ENCODE measurements around the gene HCFC2.
"Not testable (repeated sequence)": the region's sequence is repeated elsewhere in the genome, so short reads cannot be mapped to it uniquely, and the experiment has no call there.

The HCFC2 gene

GRCh38 chr12:104108755-104109445 is 44.6 kb downstream of the HCFC2 start:
- peak; percentile 66 for DNase-seq (ENCODE audit: low spot score)
- CTCF ChIA-PET = interaction anchor here (0.6 to 1.5 kb wide), 22 partner anchors 9 to 1836 kb away, joined by 3 to 13 read pairs (median 3); partner anchors contain the start of gene NFYB
- POLR2A ChIA-PET (ENCODE audit: low non-redundant PET) = interaction anchor here (1.1 to 1.2 kb wide), 2 partner anchors 111 to 143 kb away, joined by 3 read pairs; partner anchors contain the start of gene TDG
- TF ChIP-seq CTCF (conservative IDR thresholded peaks at IDR 0.05; ENCODE audit: low read depth) = peak; percentile 92
- H3K27ac ChIP-seq = no peak overlapping the region

GRCh38 chr12:104109446-104110271 is 45.3 kb downstream of the HCFC2 start:
- ChIA-PET CTCF (interaction anchor here (0.6 to 1.5 kb wide), 13 partner anchors 9 to 471 kb away, joined by 3 to 13 read pairs (median 4); partner anchors contain the start of gene NFYB), POLR2A (ENCODE audit: low non-redundant PET) (interaction anchor here (1.1 to 1.2 kb wide), 2 partner anchors 112 to 144 kb away, joined by 3 read pairs; partner anchors contain the start of gene TDG)
- peak; percentile 25 for TF ChIP-seq CTCF (conservative IDR thresholded peaks at IDR 0.05; ENCODE audit: low read depth)
- DNase-seq (ENCODE audit: low spot score) = no peak
- H3K27ac ChIP-seq = no peak overlapping the region

- POLR2A ChIA-PET (ENCODE audit: low non-redundant PET); H3K27ac ChIP-seq; DNase-seq (ENCODE audit: low spot score); CTCF ChIA-PET: not testable (repeated sequence)
Measured at GRCh38 chr12:104114834-104115586, 50.7 kb downstream of the HCFC2 start.

- no peak overlapping the region for H3K27ac ChIP-seq
- no peak for DNase-seq (ENCODE audit: low spot score)
- ChIA-PET POLR2A (ENCODE audit: low non-redundant PET) (no interaction called here), CTCF (no interaction called here)
- TF ChIP-seq CTCF (conservative IDR thresholded peaks at IDR 0.05; ENCODE audit: low read depth) = no peak
Measured at GRCh38 chr12:104115587-104115975, 51.2 kb downstream of the HCFC2 start.

- no peak for TF ChIP-seq CTCF (conservative IDR thresholded peaks at IDR 0.05; ENCODE audit: low read depth)
- CTCF ChIA-PET = interaction anchor here (0.6 to 1.6 kb wide), 3 partner anchors 12 to 538 kb away, joined by 3 to 13 read pairs (median 4); no protein-coding TSS in a partner anchor
- POLR2A ChIA-PET (ENCODE audit: low non-redundant PET) = no interaction called here
- peak; percentile 35 for DNase-seq (ENCODE audit: low spot score)
- no peak overlapping the region for H3K27ac ChIP-seq
Measured at GRCh38 chr12:104121001-104121400, 56.7 kb downstream of the HCFC2 start.

- POLR2A ChIA-PET (ENCODE audit: low non-redundant PET) = no interaction called here
- H3K27ac ChIP-seq = no peak overlapping the region
- no peak for DNase-seq (ENCODE audit: low spot score)
- CTCF ChIA-PET = interaction anchor here (1.6 kb wide), 1 partner anchor 13 kb away, joined by 13 read pairs; no protein-coding TSS in a partner anchor
- no peak for TF ChIP-seq CTCF (conservative IDR thresholded peaks at IDR 0.05; ENCODE audit: low read depth)
Measured at GRCh38 chr12:104122298-104122697, 58.0 kb downstream of the HCFC2 start.
